CD4-positive, alpha-beta T cell treated with Interferon alpha-2 for 1 hour (primary cell): ENCODE measurements around the gene ATRIP.

ENCODE experiments used
- DNase-seq, 2 donors: peaks; one replicate each; pipeline ENCODE4 v3.0.0-alpha.2; 2020 to 2022

ATRIP gene

DNA sequence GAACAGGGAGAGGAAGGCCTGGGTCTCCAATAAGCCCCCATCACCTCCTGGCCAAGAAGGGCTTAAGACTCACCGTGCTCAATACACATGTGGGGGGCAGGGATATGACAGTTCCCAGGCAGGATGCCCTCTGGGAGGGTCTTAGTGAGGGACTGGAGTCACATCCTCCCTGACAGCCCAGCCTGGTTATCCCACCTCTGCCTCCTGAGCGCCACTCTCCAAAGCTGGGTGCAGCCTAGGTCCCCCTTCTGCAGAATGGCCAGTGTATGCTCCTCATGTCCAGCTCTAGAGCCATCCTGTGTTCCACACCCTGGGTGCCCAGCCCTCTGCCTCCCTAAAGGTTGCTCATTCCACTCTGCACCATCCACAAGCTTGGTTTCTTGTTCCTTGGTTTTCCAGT lies 58.6 kb downstream of the ATRIP start:
- DNase-seq = no peak

- DNase-seq = no peak
Observed at GRCh38 chr3:48505968-48506504, 59.5 kb downstream of the ATRIP start.

GRCh38 chr3:48507256-48508061 lies 60.9 kb downstream of the ATRIP start:
- DNase-seq = peak; percentile 82 to 86

DNA sequence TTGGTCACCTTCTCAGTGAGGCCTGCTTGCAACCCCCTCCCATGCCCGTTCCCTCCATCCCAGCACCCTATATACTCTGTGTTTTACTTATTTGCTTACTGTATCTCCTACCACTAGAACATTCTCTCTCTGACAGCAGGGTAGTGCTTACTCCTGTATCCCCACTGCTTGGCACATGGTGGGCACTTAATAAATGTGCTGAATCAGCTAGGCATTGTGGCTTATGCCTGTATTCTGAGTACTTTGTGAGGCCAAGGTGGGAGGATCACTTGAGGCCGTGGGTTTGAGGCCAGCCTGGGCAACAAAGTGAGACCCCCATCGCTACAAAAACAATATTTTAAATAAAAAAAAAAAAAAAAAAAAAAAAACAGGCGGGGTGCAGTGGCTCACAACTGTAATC lies 65.0 kb downstream of the ATRIP start:
- no peak for DNase-seq

DNA sequence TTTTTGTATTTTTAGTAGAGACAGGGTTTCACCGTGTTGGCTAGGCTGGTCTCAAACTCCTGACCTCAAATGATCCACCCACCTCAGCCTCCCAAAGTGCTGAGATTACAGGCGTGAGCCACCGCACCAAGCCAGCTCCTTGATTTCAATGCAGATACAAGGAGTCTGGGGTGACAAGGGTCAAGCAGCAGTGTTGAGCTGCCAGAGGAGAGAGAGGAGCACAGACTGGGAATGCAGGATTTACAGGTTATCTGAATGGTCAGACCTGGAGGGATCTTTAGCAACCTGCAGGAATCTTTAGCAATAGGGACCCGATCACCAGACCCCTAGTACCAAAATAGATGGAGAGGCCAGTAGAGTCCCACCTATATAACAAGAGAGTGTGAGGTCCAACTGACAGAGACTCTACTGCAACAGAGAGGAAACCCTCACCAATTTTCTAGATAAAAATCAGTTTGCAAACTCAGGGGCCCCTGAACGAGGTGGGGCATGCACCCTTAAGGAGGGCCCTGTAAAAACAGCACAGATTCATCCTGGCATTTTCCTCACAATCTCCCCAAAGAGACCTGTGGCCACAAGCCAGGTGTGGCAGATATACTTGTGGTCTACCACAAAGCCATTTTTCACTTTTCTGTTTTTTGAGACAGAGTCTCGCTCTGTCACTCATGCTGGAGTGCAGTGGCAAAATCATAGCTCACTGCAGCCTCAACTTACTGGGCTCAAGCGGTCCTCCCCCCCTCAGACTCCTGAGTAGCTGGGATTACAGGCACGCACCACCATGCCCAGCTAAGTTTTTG lies 68.1 kb downstream of the ATRIP start:
- DNase-seq = peak in 1 of 2 donors; percentile 58
